NCI-H2227 treated with DMSO at 0.1 percent for 48 hours (cell line): Measurements from ENCODE around the gene SLC26A6.

ENCODE experiments used
- DNase-seq: peaks from one replicate; lab custom pipeline; 2025; lab: John Stamatoyannopoulos, UW

Gene SLC26A6

GRCh38 chr3:48635222-48636021 is at the start of gene SLC26A6:
Gene SLC26A6 (minus strand): TSS chr3:48635461. CDS start chr3:48635393, 68 bp downstream.
- DNase-seq: peak; percentile 80

- no peak for DNase-seq
These were observed 49.4 kb upstream of the SLC26A6 start for GRCh38 chr3:48684480-48685143.

- no peak for DNase-seq
These were observed 48.7 kb upstream of the SLC26A6 start for GRCh38 chr3:48684054-48684349.

GRCh38 chr3:48682786-48683185 is 47.5 kb upstream of the SLC26A6 start:
- DNase-seq: no peak

- DNase-seq: no peak
These were observed 46.8 kb upstream of the SLC26A6 start for GRCh38 chr3:48681974-48682610.

GRCh38 chr3:48681541-48681880 is 46.2 kb upstream of the SLC26A6 start:
- no peak for DNase-seq

GRCh38 chr3:48680811-48681540 is 45.7 kb upstream of the SLC26A6 start:
- no peak for DNase-seq

GRCh38 chr3:48679411-48680391 is 44.4 kb upstream of the SLC26A6 start:
- no peak for DNase-seq

- DNase-seq: no peak
These were observed 43.5 kb upstream of the SLC26A6 start for GRCh38 chr3:48678566-48679380.

GRCh38 chr3:48678056-48678455 is 42.8 kb upstream of the SLC26A6 start:
- DNase-seq: no peak

- no peak for DNase-seq
These were observed 39.2 kb upstream of the SLC26A6 start for GRCh38 chr3:48674505-48674904.

- DNase-seq: no peak
These were observed 37.3 kb upstream of the SLC26A6 start for GRCh38 chr3:48672522-48672921.

GRCh38 chr3:48664929-48665328 is 29.7 kb upstream of the SLC26A6 start:
- no peak for DNase-seq

GRCh38 chr3:48664313-48664644 is 29.0 kb upstream of the SLC26A6 start:
- DNase-seq: no peak

GRCh38 chr3:48663489-48664312 is 28.4 kb upstream of the SLC26A6 start:
- peak; percentile 89 for DNase-seq

GRCh38 chr3:48662753-48663488 is 27.7 kb upstream of the SLC26A6 start, which contains the start of gene CELSR3:
Gene CELSR3 (minus strand): TSS chr3:48662886. CDS start chr3:48662634, 252 bp downstream.
- DNase-seq: peak; percentile 78

- DNase-seq: no peak
These were observed 27.0 kb upstream of the SLC26A6 start for GRCh38 chr3:48662145-48662752.

- no peak for DNase-seq
These were observed 26.4 kb upstream of the SLC26A6 start for GRCh38 chr3:48661501-48662144.
